Hepatocyte (in vitro differentiated cells): ENCODE data around the gene SGSM1.

Experiments
- CTCF ChIP-seq: fragments of 200-600 bp; sonication (generic); IDR thresholded peaks from 2 replicates; pipeline ENCODE4 v1.5.1; 2016; ENCODE audit warnings: antibody characterized with exemption, mild to moderate bottlenecking; ENCODE audit not compliant: poor library complexity
- EZH2 ChIP-seq: fragments of 200-600 bp; sonication (generic); IDR thresholded peaks from 2 replicates; pipeline ENCODE4 v1.6.1; 2016; ENCODE audit warnings: antibody characterized with exemption, mild to moderate bottlenecking, borderline replicate concordance
- EZH2phosphoT487 ChIP-seq: fragments of 200-600 bp; sonication (generic); IDR thresholded peaks from one replicate; pipeline ENCODE4 v1.6.1; 2018; ENCODE audit warnings: antibody characterized with exemption, mild to moderate bottlenecking, low read depth, moderate library complexity; ENCODE audit not compliant: unreplicated experiment, severe bottlenecking

DNA sequence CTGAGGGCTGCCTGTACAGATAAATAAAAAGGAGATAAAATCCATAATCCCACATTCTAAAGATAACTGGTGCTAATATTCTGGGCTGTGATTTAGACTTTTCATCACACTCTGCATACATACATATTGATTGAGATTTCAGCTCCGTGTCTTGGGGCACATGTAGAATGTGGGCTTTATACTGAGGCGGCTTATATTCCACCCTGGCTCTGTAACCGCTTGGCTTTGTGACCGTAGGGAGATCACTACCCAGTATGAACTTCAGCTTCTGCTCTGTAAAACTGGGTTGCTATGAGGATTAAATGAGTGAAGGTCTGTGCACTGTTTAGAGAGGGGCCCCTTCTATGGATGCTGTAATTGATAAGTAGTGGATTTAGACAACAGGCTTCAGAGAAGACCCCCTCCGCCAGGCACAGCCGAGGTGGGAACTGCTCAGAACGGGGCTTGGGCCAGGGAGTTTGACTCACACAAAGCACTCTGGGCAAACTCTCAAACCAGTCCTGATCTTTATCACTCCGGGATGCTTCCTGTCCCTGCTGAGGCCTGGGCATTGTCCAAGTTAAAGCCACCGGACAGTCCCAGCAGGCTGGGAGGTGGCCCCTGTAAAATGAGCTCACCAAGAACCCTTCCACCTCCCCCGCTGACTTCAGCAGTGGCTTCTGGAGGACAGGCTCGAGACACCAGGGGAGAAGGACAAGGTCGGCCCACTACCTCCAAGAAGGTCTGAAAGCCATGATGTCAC lies 163.7 kb downstream of the SGSM1 start:
- TF ChIP-seq EZH2 (no peak), EZH2phosphoT487 (no peak), CTCF (no peak)
